Mucosa of descending colon (tissue), 3 donors: ENCODE data around the gene ULBP1. TPM values are rescaled to one million over a fixed set of nuclear protein-coding genes. Genes with fewer than 3 reads are reported as not detected.
A peak's percentile ranks its signal among the peaks of the same experiment; 100 is the strongest.
"Not testable (repeated sequence)": the region's sequence is repeated elsewhere in the genome, so short reads cannot be mapped to it uniquely, and the experiment has no call there.

ENCODE experiments used
- ATAC-seq: fragments of 200-7000 bp; cut with Tn5 transposase; one replicate; pipeline ENCODE4 v1.9.1; 2020; ENCODE audit warnings: mild to moderate bottlenecking, moderate library complexity
- DNase-seq, 3 donors: peaks; one replicate each; pipeline ENCODE4 v3.0.0-alpha.2; 2020
- H3K36me3 ChIP-seq: fragments of 200-600 bp; one replicate; pipeline ENCODE4 v1.8.0; 2021; ENCODE audit warnings: low read depth, mild to moderate bottlenecking
- H3K4me1 ChIP-seq: fragments of 200-600 bp; one replicate; pipeline ENCODE4 v1.8.0; 2021; ENCODE audit warnings: low read depth, mild to moderate bottlenecking
- H3K4me3 ChIP-seq: fragments of 200-600 bp; one replicate; pipeline ENCODE4 v1.8.0; 2021; ENCODE audit warnings: mild to moderate bottlenecking
- H3K9me3 ChIP-seq: fragments of 200-600 bp; one replicate; pipeline ENCODE4 v1.8.0; 2021; ENCODE audit warnings: mild to moderate bottlenecking
- CTCF ChIP-seq: fragments of 200-600 bp; IDR thresholded peaks from one replicate; pipeline ENCODE4 v1.8.0; 2022; ENCODE audit warnings: antibody characterized with exemption, mild to moderate bottlenecking
- intact Hi-C, 2 donors: fragments of 100-400 bp; cut with DNase I in 1 of 2; cut with micrococcal nuclease in 1 of 2; formaldehyde crosslinking; loops; one replicate each; pipeline versions ENCODE4 v1.11.0 to v1.11.1; 2022; cut with DNase I, micrococcal nuclease
- total RNA-seq, 3 donors: library from RNA; stranded (reverse); fragmentation: NEBNext Ultra II Directional in 2 of 3; extraction: Animal tissue kit (Norgen Biotek cat#: 25700) in 2 of 3; gene quantifications; one replicate each; pipeline versions ENCODE4 v1.2.1 to v1.2.4, GENCODE V29; 2021 to 2023
- donor health status: DM: no; HTN: no; CAD: no; lungs with moderate emphysema.
- donor health status: DM: no; HTN: no; CAD: no.
- donor health status: DM: no; HTN: yes; CAD: no.

Gene ULBP1
- total RNA-seq, 3 donors from 2014 or later: not detected

GRCh38 chr6:149948616-149949015 is 15.1 kb upstream of the ULBP1 start:
- no peak for DNase-seq
- ATAC-seq: no peak
- intact Hi-C loops: no loop called here
- Histone ChIP-seq H3K9me3 (no peaks in the 10 kb centered on the region), H3K4me3 (no peak overlapping the region), H3K36me3 (no peaks in the 10 kb centered on the region), H3K4me1 (no peaks in the 10 kb centered on the region)
- TF ChIP-seq CTCF: no peak

- ATAC-seq (no peak), DNase-seq (peak in 1 of 3 donors; percentile 17)
- intact Hi-C loops: no loop called here
- no peaks in the 10 kb centered on the region for H3K36me3 ChIP-seq
- no peaks in the 10 kb centered on the region for H3K4me1 ChIP-seq
- TF ChIP-seq CTCF: no peak
- no peak overlapping the region for H3K4me3 ChIP-seq
- no peaks in the 10 kb centered on the region for H3K9me3 ChIP-seq
Observed at GRCh38 chr6:149950423-149950822, 13.3 kb upstream of the ULBP1 start.

- Histone ChIP-seq H3K9me3 (no peaks in the 10 kb centered on the region), H3K36me3 (no peaks in the 10 kb centered on the region), H3K4me1 (no peaks in the 10 kb centered on the region), H3K4me3 (no peak overlapping the region)
- TF ChIP-seq CTCF: no peak
- intact Hi-C loops: no loop called here
- no peak for DNase-seq
- ATAC-seq: no peak
Observed at GRCh38 chr6:149951096-149951495, 12.6 kb upstream of the ULBP1 start.

- intact Hi-C loops: no loop called here
- Histone ChIP-seq H3K9me3 (no peaks in the 10 kb centered on the region), H3K4me1 (no peaks in the 10 kb centered on the region), H3K36me3 (no peaks in the 10 kb centered on the region), H3K4me3 (no peak overlapping the region)
- DNase-seq (no peak), ATAC-seq (no peak)
- TF ChIP-seq CTCF: no peak
Observed at GRCh38 chr6:149951626-149952025, 12.1 kb upstream of the ULBP1 start.

- H3K4me3 ChIP-seq, ATAC-seq, H3K4me1 ChIP-seq, H3K9me3 ChIP-seq, DNase-seq, intact Hi-C loops, H3K36me3 ChIP-seq: not testable (repeated sequence)
Observed at GRCh38 chr6:149953390-149953789, 10.4 kb upstream of the ULBP1 start.

- H3K4me3 ChIP-seq: not testable (repeated sequence)
Observed at GRCh38 chr6:149953934-149954327, 9.8 kb upstream of the ULBP1 start.

GRCh38 chr6:149954328-149954983 is 9.3 kb upstream of the ULBP1 start:
- intact Hi-C loops, DNase-seq, H3K36me3 ChIP-seq, H3K4me3 ChIP-seq, ATAC-seq, H3K4me1 ChIP-seq, H3K9me3 ChIP-seq: not testable (repeated sequence)

More at GRCh38 chr6:149953934-149954327, 9.8 kb upstream of the ULBP1 start:
- H3K36me3 ChIP-seq, DNase-seq, H3K4me1 ChIP-seq, H3K9me3 ChIP-seq, intact Hi-C loops: not testable (repeated sequence)
- ATAC-seq: peak; percentile 77

- ATAC-seq, DNase-seq, intact Hi-C loops, H3K36me3 ChIP-seq, H3K4me3 ChIP-seq, H3K4me1 ChIP-seq, H3K9me3 ChIP-seq: not testable (repeated sequence)
Observed at GRCh38 chr6:149954984-149955653, 8.6 kb upstream of the ULBP1 start.

GRCh38 chr6:149955654-149956317 is 8.0 kb upstream of the ULBP1 start:
- DNase-seq, H3K36me3 ChIP-seq, H3K9me3 ChIP-seq, ATAC-seq, H3K4me1 ChIP-seq, intact Hi-C loops, H3K4me3 ChIP-seq: not testable (repeated sequence)

GRCh38 chr6:149958124-149958523 is 5.6 kb upstream of the ULBP1 start:
- H3K4me3 ChIP-seq, intact Hi-C loops, H3K36me3 ChIP-seq, H3K9me3 ChIP-seq, DNase-seq, H3K4me1 ChIP-seq, ATAC-seq: not testable (repeated sequence)
